Calu3 (cell line): Measurements from ENCODE around the gene THAP4. TPM values are rescaled to one million over a fixed set of nuclear protein-coding genes. Genes with fewer than 3 reads are reported as not detected.

Source experiments
- BruUV-seq: library from RNA; stranded (reverse); fragments of 400-500 nt; replicated peaks from 2 replicates; lab custom pipeline; 2021; lab: Mats Ljungman, UMichigan
- CTCF ChIA-PET: fragments of 300-600 bp; sonication (Branson Sonifier 250); formaldehyde crosslinking; loops from one replicate; lab custom pipeline; 2022; ENCODE audit warnings: antibody characterized with exemption; lab: Charles Lee
- DNase-seq: peaks from one replicate; pipeline ENCODE4 v3.0.0; 2022
- H3K27ac Mint-ChIP-seq: one replicate; pipeline ENCODE4 v1.8.0; 2022; ENCODE audit warnings: mixed read lengths; ENCODE audit not compliant: unreplicated experiment
- H3K27me3 Mint-ChIP-seq: one replicate; pipeline ENCODE4 v1.8.0; 2022; ENCODE audit warnings: mixed read lengths; ENCODE audit not compliant: unreplicated experiment
- H3K36me3 Mint-ChIP-seq: one replicate; pipeline ENCODE4 v1.8.0; 2022; ENCODE audit warnings: mild to moderate bottlenecking, moderate library complexity, mixed read lengths; ENCODE audit not compliant: insufficient read depth, unreplicated experiment
- H3K4me1 Mint-ChIP-seq: one replicate; pipeline ENCODE4 v1.8.0; 2022; ENCODE audit warnings: mild to moderate bottlenecking, low read depth, mixed read lengths; ENCODE audit not compliant: unreplicated experiment
- H3K4me3 Mint-ChIP-seq: one replicate; pipeline ENCODE4 v1.8.0; 2022; ENCODE audit warnings: mild to moderate bottlenecking, low read depth, moderate library complexity, mixed read lengths; ENCODE audit not compliant: unreplicated experiment
- H3K9me3 Mint-ChIP-seq: one replicate; pipeline ENCODE4 v1.8.0; 2022; ENCODE audit warnings: low read depth, mixed read lengths; ENCODE audit not compliant: unreplicated experiment
- intact Hi-C: fragments of 100-400 bp; cut with micrococcal nuclease; formaldehyde crosslinking; loops from one replicate; pipeline ENCODE4 v1.10.0; 2022; ENCODE audit not compliant: unreplicated experiment
- total RNA-seq: library from RNA; stranded (reverse); gene quantifications from 2 replicates; pipeline ENCODE4 v1.2.3, GENCODE V29; 2022
- TF ChIP-seq, protein P1 (sequence below): fragments of 200-600 bp; IDR thresholded peaks from one replicate; pipeline ENCODE4 v1.8.0; 2022; ENCODE audit warnings: antibody characterized with exemption; ENCODE audit not compliant: unreplicated experiment

The THAP4 gene
- total RNA-seq, 1 experiment from 2014 or later: 57.5 TPM

DNA sequence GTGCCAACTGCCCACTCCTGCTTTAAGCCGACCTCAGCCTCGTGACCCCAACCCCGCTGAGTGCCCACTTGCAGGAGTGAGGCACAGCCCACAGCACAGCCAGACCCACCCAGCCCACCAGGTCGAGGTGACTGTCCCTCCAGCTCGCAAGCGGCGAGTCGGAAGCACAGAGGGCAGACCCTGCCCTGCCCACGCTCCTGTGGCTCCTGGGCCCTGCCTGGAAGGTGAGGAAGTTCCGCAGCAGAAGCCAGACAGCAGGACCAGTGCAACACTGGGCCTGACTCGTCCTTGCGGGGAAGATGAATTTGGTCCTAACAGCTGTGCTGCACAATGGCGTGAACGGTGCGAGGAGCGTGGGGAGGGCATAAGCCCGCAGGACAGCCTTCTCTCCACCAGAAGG lies 39.7 kb upstream of the THAP4 start:
- H3K36me3 Mint-ChIP-seq: peaks cover 79% of the 10 kb centered on the region
- H3K27me3 Mint-ChIP-seq: no peaks in the 10 kb centered on the region
- TF ChIP-seq, protein P1, sequence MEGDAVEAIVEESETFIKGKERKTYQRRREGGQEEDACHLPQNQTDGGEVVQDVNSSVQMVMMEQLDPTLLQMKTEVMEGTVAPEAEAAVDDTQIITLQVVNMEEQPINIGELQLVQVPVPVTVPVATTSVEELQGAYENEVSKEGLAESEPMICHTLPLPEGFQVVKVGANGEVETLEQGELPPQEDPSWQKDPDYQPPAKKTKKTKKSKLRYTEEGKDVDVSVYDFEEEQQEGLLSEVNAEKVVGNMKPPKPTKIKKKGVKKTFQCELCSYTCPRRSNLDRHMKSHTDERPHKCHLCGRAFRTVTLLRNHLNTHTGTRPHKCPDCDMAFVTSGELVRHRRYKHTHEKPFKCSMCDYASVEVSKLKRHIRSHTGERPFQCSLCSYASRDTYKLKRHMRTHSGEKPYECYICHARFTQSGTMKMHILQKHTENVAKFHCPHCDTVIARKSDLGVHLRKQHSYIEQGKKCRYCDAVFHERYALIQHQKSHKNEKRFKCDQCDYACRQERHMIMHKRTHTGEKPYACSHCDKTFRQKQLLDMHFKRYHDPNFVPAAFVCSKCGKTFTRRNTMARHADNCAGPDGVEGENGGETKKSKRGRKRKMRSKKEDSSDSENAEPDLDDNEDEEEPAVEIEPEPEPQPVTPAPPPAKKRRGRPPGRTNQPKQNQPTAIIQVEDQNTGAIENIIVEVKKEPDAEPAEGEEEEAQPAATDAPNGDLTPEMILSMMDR: no peak

DNA sequence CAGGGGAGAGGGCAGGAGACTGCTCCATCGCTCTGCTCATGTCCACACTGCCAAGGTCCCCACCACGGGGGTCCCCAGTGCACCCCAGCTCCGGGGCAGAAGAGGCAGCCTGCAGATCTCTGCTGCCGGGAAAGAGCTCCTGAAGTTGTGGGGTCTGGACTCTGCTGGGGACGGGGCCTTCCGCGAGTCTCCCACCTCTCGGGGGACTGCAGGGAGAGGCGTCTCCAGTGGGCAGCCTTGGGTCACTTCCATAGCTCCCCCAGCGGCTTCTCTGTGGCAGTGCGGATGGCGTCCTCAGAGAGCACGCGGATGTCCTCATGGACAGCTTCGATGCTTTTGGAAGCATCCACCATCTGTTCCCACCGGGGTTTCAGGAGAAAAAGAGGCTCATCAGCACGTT lies 38.9 kb upstream of the THAP4 start:
- BruUV-seq: no TSS peak
- no peak for DNase-seq
- TF ChIP-seq, protein P1: no peak
- peaks cover 79% of the 10 kb centered on the region for H3K36me3 Mint-ChIP-seq
- intact Hi-C loops: no loop called here
- peaks cover 5% of the 10 kb centered on the region for H3K4me1 Mint-ChIP-seq
- CTCF ChIA-PET: no interaction called here
- H3K27ac Mint-ChIP-seq: no peak overlapping the region
- no peak overlapping the region for H3K4me3 Mint-ChIP-seq
- H3K9me3 Mint-ChIP-seq: no peaks in the 10 kb centered on the region
- H3K27me3 Mint-ChIP-seq: no peaks in the 10 kb centered on the region

More for the DNA sequence above, 39.7 kb upstream of the THAP4 start:
- DNase-seq: no peak
- Mint-ChIP-seq H3K4me1 (peaks cover 8% of the 10 kb centered on the region), H3K9me3 (no peaks in the 10 kb centered on the region), H3K4me3 (no peak overlapping the region), H3K27ac (peak overlapping the region; percentile 50)
- CTCF ChIA-PET: no interaction called here
- BruUV-seq: no TSS peak
- intact Hi-C loops: no loop called here

DNA sequence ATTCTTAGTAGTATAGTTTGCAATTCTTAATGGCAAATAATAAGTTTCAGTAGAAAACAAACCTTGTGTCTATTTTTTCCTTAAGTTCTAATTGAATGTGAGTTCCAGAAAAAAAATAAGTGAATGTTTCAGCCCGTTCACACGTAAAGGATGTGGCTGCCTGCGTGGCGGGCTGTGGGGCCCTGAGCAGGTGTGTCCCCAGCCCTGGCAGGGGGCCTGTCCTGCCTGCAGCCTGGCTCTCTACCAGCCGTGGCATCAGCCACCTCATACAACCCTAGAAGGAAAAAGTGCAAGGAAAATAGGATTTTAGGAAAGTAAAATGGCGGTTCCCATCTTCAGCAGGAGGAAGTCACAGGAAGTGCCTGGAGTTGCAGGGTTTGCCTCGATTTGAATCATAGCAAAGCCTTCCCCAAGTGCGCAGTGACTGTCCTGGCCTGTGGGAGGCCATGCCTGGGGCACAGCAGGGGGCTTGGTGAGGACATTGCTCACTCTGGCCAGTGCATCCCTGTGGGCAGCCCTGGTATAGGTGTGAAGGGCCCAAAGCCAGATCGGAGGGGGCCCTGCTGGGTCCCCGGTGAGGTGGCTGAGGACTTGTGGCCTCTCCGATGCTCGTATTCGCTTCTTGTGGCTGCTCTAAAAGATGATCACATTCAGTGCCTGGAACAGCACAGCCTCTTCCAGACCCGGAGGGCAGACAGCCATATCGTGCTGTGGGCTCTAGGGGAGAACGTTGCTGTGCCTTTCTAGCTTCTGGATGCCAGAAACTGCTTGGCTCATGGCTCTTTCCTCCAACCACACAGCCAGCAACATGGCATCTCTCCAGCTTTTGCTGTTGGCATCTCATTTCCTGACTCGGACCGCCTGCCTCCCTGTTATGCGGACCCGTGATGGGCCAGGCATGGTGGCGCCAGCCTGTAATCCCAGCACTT lies 37.1 kb upstream of the THAP4 start:
- no peaks in the 10 kb centered on the region for H3K4me1 Mint-ChIP-seq
- BruUV-seq: no TSS peak
- no peaks in the 10 kb centered on the region for H3K9me3 Mint-ChIP-seq
- CTCF ChIA-PET: no interaction called here
- TF ChIP-seq, protein P1: no peak
- H3K4me3 Mint-ChIP-seq: no peak overlapping the region
- intact Hi-C loops: no loop called here
- no peak for DNase-seq
- H3K36me3 Mint-ChIP-seq: peaks cover 72% of the 10 kb centered on the region
- H3K27ac Mint-ChIP-seq: no peak overlapping the region
- H3K27me3 Mint-ChIP-seq: no peaks in the 10 kb centered on the region

DNA sequence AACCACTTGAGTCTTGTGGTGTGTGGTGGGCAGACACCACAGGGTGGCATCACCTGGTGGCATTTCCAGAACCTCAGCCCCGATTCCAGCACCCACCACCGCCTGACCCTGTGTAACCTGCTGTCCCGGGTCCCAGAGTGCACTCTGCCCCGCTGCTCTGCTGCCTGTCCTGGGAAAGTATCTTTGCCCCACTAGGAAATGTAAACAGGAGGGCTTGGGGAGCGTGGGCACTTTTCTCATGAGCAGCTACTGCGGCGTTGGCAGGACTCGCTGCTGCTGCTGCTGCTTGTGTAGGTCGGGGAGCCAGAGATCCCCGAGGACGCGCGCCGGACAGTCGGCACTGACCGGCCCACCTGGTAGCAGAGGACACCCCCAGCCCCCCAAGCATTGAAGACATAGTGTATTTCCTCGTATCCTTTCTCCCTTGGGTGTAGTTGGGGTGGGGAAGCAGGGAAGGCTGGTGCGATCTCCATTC lies 36.3 kb upstream of the THAP4 start:
- Mint-ChIP-seq H3K27ac (no peak overlapping the region), H3K9me3 (no peaks in the 10 kb centered on the region), H3K4me1 (no peaks in the 10 kb centered on the region), H3K4me3 (no peak overlapping the region), H3K27me3 (no peaks in the 10 kb centered on the region), H3K36me3 (peaks cover 70% of the 10 kb centered on the region)
- intact Hi-C loops: no loop called here
- TF ChIP-seq, protein P1: no peak
- CTCF ChIA-PET: no interaction called here
- no peak for DNase-seq
- BruUV-seq: TSS peak; percentile 11
